PC-9 (cell line): ENCODE data around the gene BTG3. TPM values are rescaled to one million over a fixed set of nuclear protein-coding genes. Genes with fewer than 3 reads are reported as not detected.
A peak's percentile ranks its signal among the peaks of the same experiment; 100 is the strongest.

ENCODE experiments used
- BruUV-seq: library from RNA; stranded (reverse); fragments of 400-500 nt; replicated peaks from 2 replicates; lab custom pipeline; 2021; lab: Mats Ljungman, UMichigan
- CTCF ChIA-PET: fragments of 300-600 bp; sonication (Branson Sonifier 250); formaldehyde crosslinking; loops from one replicate; lab custom pipeline; 2022; ENCODE audit warnings: antibody characterized with exemption; lab: Charles Lee
- POLR2A ChIA-PET: fragments of 300-600 bp; sonication (Branson Sonifier 250); formaldehyde crosslinking; loops from one replicate; lab custom pipeline; 2022; ENCODE audit warnings: antibody characterized with exemption; ENCODE audit not compliant: unreplicated experiment; lab: Charles Lee
- DNase-seq, 2 experiments: peaks; one replicate each; pipeline versions ENCODE4 v3.0.0 to v3.0.0-alpha.2; 2015 to 2022; ENCODE audit warnings: mixed read lengths in 1 of 2
- H2AFZ ChIP-seq: fragments of 200-600 bp; sonication (generic); 2 replicates; pipeline ENCODE4 v1.8.1; 2017; ENCODE audit warnings: antibody characterized with exemption
- H3F3A ChIP-seq: fragments of 200-600 bp; sonication (generic); 2 replicates; pipeline ENCODE4 v1.8.1; 2017; ENCODE audit warnings: antibody characterized with exemption, mild to moderate bottlenecking, low read depth; ENCODE audit not compliant: insufficient read depth
- H3K27ac ChIP-seq: fragments of 200-600 bp; sonication (generic); 2 replicates; pipeline ENCODE4 v1.6.1; 2016; ENCODE audit warnings: mixed run types
- H3K27me3 ChIP-seq: fragments of 200-600 bp; sonication (generic); 2 replicates; pipeline ENCODE4 v1.6.1; 2016; ENCODE audit warnings: low read depth, mixed run types; ENCODE audit not compliant: insufficient read depth
- H3K36me3 ChIP-seq: fragments of 200-600 bp; sonication (generic); 2 replicates; pipeline ENCODE4 v1.6.1; 2016; ENCODE audit warnings: low read depth, mixed run types
- H3K4me1 ChIP-seq: fragments of 200-600 bp; sonication (generic); replicated peaks from 2 replicates; pipeline ENCODE4 v1.6.1; 2016; ENCODE audit warnings: mixed run types; ENCODE audit not compliant: insufficient read depth
- H3K4me2 ChIP-seq: fragments of 200-600 bp; sonication (generic); 2 replicates; pipeline ENCODE4 v1.6.1; 2017; ENCODE audit warnings: mixed run types
- H3K4me3 ChIP-seq: fragments of 200-600 bp; sonication (generic); 2 replicates; pipeline ENCODE4 v1.6.1; 2016; ENCODE audit warnings: mixed run types
- H3K79me2 ChIP-seq: fragments of 200-600 bp; sonication (generic); 2 replicates; pipeline ENCODE4 v1.6.1; 2017; ENCODE audit warnings: low read depth, mixed run types
- H3K9me2 ChIP-seq: fragments of 200-600 bp; sonication (generic); 2 replicates; pipeline ENCODE4 v1.8.1; 2017; ENCODE audit warnings: mild to moderate bottlenecking; ENCODE audit not compliant: insufficient read depth
- H3K9me3 ChIP-seq: fragments of 200-600 bp; sonication (generic); 2 replicates; pipeline ENCODE4 v1.8.1; 2016; ENCODE audit warnings: low read depth; ENCODE audit not compliant: insufficient read depth
- H4K20me1 ChIP-seq: fragments of 200-600 bp; sonication (generic); 2 replicates; pipeline ENCODE4 v1.8.1; 2017; ENCODE audit not compliant: insufficient read depth
- EZH2 ChIP-seq: fragments of 200-600 bp; sonication (generic); IDR thresholded peaks from 2 replicates; pipeline ENCODE4 v1.8.0; 2017; ENCODE audit warnings: antibody characterized with exemption, low read depth
- intact Hi-C: fragments of 100-400 bp; cut with micrococcal nuclease; formaldehyde crosslinking; loops from one replicate; pipeline ENCODE4 v1.10.0; 2022; ENCODE audit not compliant: unreplicated experiment
- total RNA-seq: library from RNA; stranded (reverse); gene quantifications from 2 replicates; pipeline ENCODE4 v1.2.3, GENCODE V29; 2021
- TF ChIP-seq, protein P1 (sequence below): fragments of 200-600 bp; sonication (generic); conservative IDR thresholded peaks from 2 replicates; pipeline ENCODE4 v1.6.1; 2017; ENCODE audit warnings: mixed run types, antibody characterized with exemption, mild to moderate bottlenecking, moderate library complexity

Gene BTG3
- total RNA-seq, 1 experiment from 2014 or later, result 24.3 TPM

DNA sequence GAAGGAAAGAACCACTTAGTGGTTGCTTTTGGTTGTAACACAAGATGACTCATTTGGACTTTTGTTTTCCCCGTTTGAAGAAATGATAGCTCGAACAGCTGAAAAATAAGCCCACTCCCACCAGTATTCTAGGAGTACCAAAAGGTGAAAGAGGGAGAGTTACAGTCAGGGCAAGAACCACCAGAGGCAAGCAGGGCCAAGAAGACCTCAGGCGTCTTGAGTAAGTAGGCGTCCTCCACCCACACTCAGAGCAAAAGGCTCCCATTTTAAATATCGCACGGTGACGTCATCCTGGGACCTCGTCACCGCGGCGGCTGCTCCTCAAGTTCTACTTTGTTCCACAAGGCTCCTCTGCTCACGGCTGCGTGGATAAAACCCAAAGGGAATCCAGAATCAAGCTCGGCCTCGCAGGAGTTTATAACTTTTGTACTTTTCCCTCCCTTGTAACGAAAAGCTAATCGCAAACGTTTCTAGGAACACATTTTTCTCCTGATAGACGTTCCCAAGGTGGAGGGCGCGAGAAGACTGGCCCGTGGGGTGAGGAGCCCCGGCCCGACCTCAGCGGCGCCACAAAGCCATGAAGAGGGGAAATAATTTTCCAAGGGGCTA lies 1.2 kb downstream of the BTG3 start:
- Histone ChIP-seq H2AFZ (peak overlapping the region; percentile 94), H3K4me1 (peaks cover 11% of the 10 kb centered on the region), H3K27me3 (no peaks in the 10 kb centered on the region), H4K20me1 (no peaks in the 10 kb centered on the region), H3K27ac (peak overlapping the region; percentile 45), H3K4me3 (peak overlapping the region; percentile 88), H3K79me2 (peaks cover 44% of the 10 kb centered on the region), H3F3A (peaks cover 8% of the 10 kb centered on the region; the same call in 1 of the 2 replicates), H3K9me3 (no peaks in the 10 kb centered on the region), H3K4me2 (peak overlapping the region; percentile 81), H3K9me2 (no peaks in the 10 kb centered on the region), H3K36me3 (no peaks in the 10 kb centered on the region)
- CTCF ChIA-PET, result interaction anchor here (0.5 to 1.2 kb wide), 2 partner anchors 100 to 393 kb away, joined by 3 read pairs; no protein-coding TSS in a partner anchor
- POLR2A ChIA-PET, result no interaction called here
- TF ChIP-seq, protein P1, sequence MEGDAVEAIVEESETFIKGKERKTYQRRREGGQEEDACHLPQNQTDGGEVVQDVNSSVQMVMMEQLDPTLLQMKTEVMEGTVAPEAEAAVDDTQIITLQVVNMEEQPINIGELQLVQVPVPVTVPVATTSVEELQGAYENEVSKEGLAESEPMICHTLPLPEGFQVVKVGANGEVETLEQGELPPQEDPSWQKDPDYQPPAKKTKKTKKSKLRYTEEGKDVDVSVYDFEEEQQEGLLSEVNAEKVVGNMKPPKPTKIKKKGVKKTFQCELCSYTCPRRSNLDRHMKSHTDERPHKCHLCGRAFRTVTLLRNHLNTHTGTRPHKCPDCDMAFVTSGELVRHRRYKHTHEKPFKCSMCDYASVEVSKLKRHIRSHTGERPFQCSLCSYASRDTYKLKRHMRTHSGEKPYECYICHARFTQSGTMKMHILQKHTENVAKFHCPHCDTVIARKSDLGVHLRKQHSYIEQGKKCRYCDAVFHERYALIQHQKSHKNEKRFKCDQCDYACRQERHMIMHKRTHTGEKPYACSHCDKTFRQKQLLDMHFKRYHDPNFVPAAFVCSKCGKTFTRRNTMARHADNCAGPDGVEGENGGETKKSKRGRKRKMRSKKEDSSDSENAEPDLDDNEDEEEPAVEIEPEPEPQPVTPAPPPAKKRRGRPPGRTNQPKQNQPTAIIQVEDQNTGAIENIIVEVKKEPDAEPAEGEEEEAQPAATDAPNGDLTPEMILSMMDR, result no peak
- no peak for TF ChIP-seq EZH2
- intact Hi-C loops, result loop anchor here (5.0 kb wide), 1 partner anchor 99 kb away; the partner anchor contains the start of gene CXADR
- DNase-seq, result peak; percentile 61 to 73
- TSS peak; percentile 35 for BruUV-seq

- DNase-seq, result no peak
- CTCF ChIA-PET, result interaction anchor here (0.6 to 1.2 kb wide), 2 partner anchors 99 to 289 kb away, joined by 3 to 7 read pairs; no protein-coding TSS in a partner anchor
- H3K27me3 ChIP-seq, result no peaks in the 10 kb centered on the region
- intact Hi-C loops, result loop anchor here (5.0 kb wide), 1 partner anchor 99 kb away; the partner anchor contains the start of gene CXADR
- BruUV-seq, result no TSS peak
- peaks cover 11% of the 10 kb centered on the region for H3K4me1 ChIP-seq
- H2AFZ ChIP-seq, result peak overlapping the region; percentile 94
- no peaks in the 10 kb centered on the region for H3K9me3 ChIP-seq
- TF ChIP-seq EZH2, result no peak
- TF ChIP-seq, protein P1, result no peak
- no peaks in the 10 kb centered on the region for H3K36me3 ChIP-seq
- H4K20me1 ChIP-seq, result no peaks in the 10 kb centered on the region
- H3K4me3 ChIP-seq, result peak overlapping the region; percentile 88
- peaks cover 44% of the 10 kb centered on the region for H3K79me2 ChIP-seq
- peak overlapping the region; percentile 81 for H3K4me2 ChIP-seq
- H3K9me2 ChIP-seq, result no peaks in the 10 kb centered on the region
- POLR2A ChIA-PET, result no interaction called here
- peak overlapping the region; percentile 45 for H3K27ac ChIP-seq
- H3F3A ChIP-seq, result peaks cover 8% of the 10 kb centered on the region; the same call in 1 of the 2 replicates
These were observed 1.8 kb downstream of the BTG3 start for GRCh38 chr21:17610911-17611310.

DNA sequence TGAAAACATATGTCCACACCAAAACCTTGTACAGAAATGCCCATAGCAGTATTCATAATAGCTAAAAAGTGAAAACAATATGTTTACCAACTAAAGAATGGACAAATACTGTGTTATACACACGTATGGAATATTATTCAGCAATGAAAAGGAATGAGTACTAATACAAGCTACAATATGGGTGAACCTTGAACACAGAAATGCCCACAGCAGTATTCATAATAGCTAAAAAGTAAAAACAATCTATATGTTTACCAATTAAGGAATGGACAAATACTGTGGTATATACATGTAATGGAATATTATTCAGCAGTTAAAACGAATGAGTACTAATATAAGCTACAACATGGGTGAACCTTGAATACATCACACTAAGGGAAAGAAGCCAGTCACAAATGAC lies 3.0 kb downstream of the BTG3 start:
- Histone ChIP-seq H3K36me3 (0 out of 2 replicates have a peak, but pooled peaks cover 3% of the 10 kb centered on the region), H3K4me3 (no peak overlapping the region), H3K9me3 (no peaks in the 10 kb centered on the region), H3K9me2 (no peaks in the 10 kb centered on the region), H3K79me2 (peaks cover 44% of the 10 kb centered on the region), H4K20me1 (no peaks in the 10 kb centered on the region), H3K4me1 (peaks cover 11% of the 10 kb centered on the region), H2AFZ (no peak overlapping the region), H3K27me3 (no peaks in the 10 kb centered on the region), H3F3A (peaks cover 8% of the 10 kb centered on the region; the same call in 1 of the 2 replicates), H3K27ac (no peak overlapping the region), H3K4me2 (peak overlapping the region; percentile 81; the same call in 1 of the 2 replicates)
- TF ChIP-seq, protein P1, result no peak
- TF ChIP-seq EZH2, result no peak
- intact Hi-C loops, result loop anchor here (5.0 kb wide), 1 partner anchor 97 kb away; the partner anchor contains the start of gene CXADR
- BruUV-seq, result no TSS peak
- no peak for DNase-seq
- ChIA-PET CTCF (no interaction called here), POLR2A (no interaction called here)
